Fibroblast of lung (primary cell): ENCODE data around the gene AMY1B.
"Not testable (repeated sequence)": the region's sequence is repeated elsewhere in the genome, so short reads cannot be mapped to it uniquely, and the experiment has no call there.

Experiments used
- CTCF ChIP-seq, 2 donors: IDR thresholded peaks in 1 of 2; conservative IDR thresholded peaks in 1 of 2; 1 replicate in 1 of 2; 2 replicates in 1 of 2; pipeline ENCODE4 v1.5.1; 2011 to 2012; ENCODE audit warnings: low read length in 2 of 2, control low read depth in 1 of 2, inconsistent platforms in 1 of 2, low read depth in 1 of 2, mild to moderate bottlenecking in 1 of 2
- EZH2 ChIP-seq: IDR thresholded peaks from 2 replicates; pipeline ENCODE4 v1.5.1; 2012; ENCODE audit warnings: low read length, control low read depth, mild to moderate bottlenecking; ENCODE audit errors: missing control alignments

GRCh38 chr1:103721473-103721872 lies 25.5 kb upstream of the AMY1B start:
- not testable (repeated sequence) for TF ChIP-seq CTCF (conservative IDR thresholded peaks at IDR 0.05 in 1 of 2, IDR thresholded peaks at IDR 0.05 in 1 of 2; ENCODE audit: low read depth in 1 of 2, low read length in 2 of 2); EZH2
